Right atrium auricular region (tissue), 2 donors: ENCODE results near the gene ATP13A4. TPM values are rescaled to one million over a fixed set of nuclear protein-coding genes. Genes with fewer than 3 reads are reported as not detected.

Experiments
- DNase-seq: peaks from one replicate; pipeline ENCODE4 v3.0.0-alpha.2; 2019; ENCODE audit warnings: low spot score
- H3K27ac ChIP-seq, 2 donors: fragments of 200-600 bp; sonication (generic); 1 replicate in 1 of 2; 2 replicates in 1 of 2; pipeline ENCODE4 v1.5.1; 2016 to 2019
- H3K27me3 ChIP-seq, 2 donors: fragments of 200-600 bp; sonication (generic); one replicate each; pipeline versions ENCODE4 v1.5.1 to v1.6.0; 2017 to 2019
- H3K36me3 ChIP-seq: fragments of 200-600 bp; sonication (generic); one replicate; pipeline ENCODE4 v1.5.1; 2016
- H3K4me1 ChIP-seq, 2 donors: fragments of 200-600 bp; sonication (generic); one replicate each; pipeline versions ENCODE4 v1.5.1 to v1.6.0; 2017 to 2019
- H3K4me3 ChIP-seq, 2 donors: fragments of 200-600 bp; sonication (generic); 1 replicate in 1 of 2; 2 replicates in 1 of 2; pipeline ENCODE4 v1.5.1; 2017 to 2019; ENCODE audit warnings: mild to moderate bottlenecking in 1 of 2, moderate library complexity in 1 of 2
- H3K9me3 ChIP-seq, 2 donors: fragments of 200-600 bp; sonication (generic); one replicate each; pipeline ENCODE4 v1.5.1; 2019
- CTCF ChIP-seq, 2 donors: fragments of 200-600 bp; sonication (generic); IDR thresholded peaks; one replicate each; pipeline ENCODE4 v1.5.1; 2019; ENCODE audit warnings: antibody characterized with exemption in 2 of 2
- total RNA-seq, 2 donors: library from RNA; depleted of rRNA; stranded (reverse); fragments of >200 nt; gene quantifications; one replicate each; pipeline ENCODE4 v1.1.0, GENCODE V29; 2016

ATP13A4 gene
- total RNA-seq, 2 donors from 2014 or later = not detected

GRCh38 chr3:193470710-193471109 lies 84.0 kb downstream of the ATP13A4 start:
- no peak overlapping the region for H3K27ac ChIP-seq
- no peaks in the 10 kb centered on the region for H3K36me3 ChIP-seq
- TF ChIP-seq CTCF (IDR thresholded peaks at IDR 0.05) = no peak
- H3K9me3 ChIP-seq = no peaks in the 10 kb centered on the region
- H3K4me3 ChIP-seq = no peak overlapping the region
- H3K4me1 ChIP-seq = no peaks in the 10 kb centered on the region
- H3K27me3 ChIP-seq = no peaks in the 10 kb centered on the region
- no peak for DNase-seq

GRCh38 chr3:193465992-193466608 lies 88.6 kb downstream of the ATP13A4 start:
- TF ChIP-seq CTCF (IDR thresholded peaks at IDR 0.05) = no peak
- H3K9me3 ChIP-seq = no peaks in the 10 kb centered on the region

GRCh38 chr3:193464889-193465288 lies 89.8 kb downstream of the ATP13A4 start:
- Histone ChIP-seq H3K36me3 (no peaks in the 10 kb centered on the region), H3K4me3 (no peak overlapping the region), H3K9me3 (no peaks in the 10 kb centered on the region), H3K27me3 (no peaks in the 10 kb centered on the region), H3K4me1 (no peaks in the 10 kb centered on the region), H3K27ac (no peak overlapping the region)
- no peak for TF ChIP-seq CTCF (IDR thresholded peaks at IDR 0.05)
- no peak for DNase-seq

More at GRCh38 chr3:193465992-193466608, 88.6 kb downstream of the ATP13A4 start:
- DNase-seq = no peak
- no peak overlapping the region for H3K4me3 ChIP-seq
- no peaks in the 10 kb centered on the region for H3K36me3 ChIP-seq
- no peak overlapping the region for H3K27ac ChIP-seq
- no peaks in the 10 kb centered on the region for H3K4me1 ChIP-seq
- no peaks in the 10 kb centered on the region for H3K27me3 ChIP-seq

GRCh38 chr3:193457526-193457925 lies 97.2 kb downstream of the ATP13A4 start:
- Histone ChIP-seq H3K4me1 (no peaks in the 10 kb centered on the region), H3K4me3 (no peak overlapping the region), H3K36me3 (no peaks in the 10 kb centered on the region), H3K27ac (no peak overlapping the region), H3K27me3 (no peaks in the 10 kb centered on the region), H3K9me3 (no peaks in the 10 kb centered on the region)
- no peak for TF ChIP-seq CTCF (IDR thresholded peaks at IDR 0.05)
- no peak for DNase-seq

- Histone ChIP-seq H3K9me3 (no peaks in the 10 kb centered on the region), H3K27ac (no peak overlapping the region), H3K36me3 (no peaks in the 10 kb centered on the region), H3K27me3 (no peaks in the 10 kb centered on the region), H3K4me1 (no peaks in the 10 kb centered on the region), H3K4me3 (no peak overlapping the region)
- TF ChIP-seq CTCF (IDR thresholded peaks at IDR 0.05) = peak; percentile 14 to 42
- no peak for DNase-seq
Observed at GRCh38 chr3:193452338-193452737, 102.4 kb downstream of the ATP13A4 start.

- H3K27ac ChIP-seq = no peak overlapping the region
- H3K4me1 ChIP-seq = no peaks in the 10 kb centered on the region
- H3K36me3 ChIP-seq = no peaks in the 10 kb centered on the region
- H3K27me3 ChIP-seq = no peaks in the 10 kb centered on the region
- no peak overlapping the region for H3K4me3 ChIP-seq
- DNase-seq = no peak
- no peak for TF ChIP-seq CTCF (IDR thresholded peaks at IDR 0.05)
- no peaks in the 10 kb centered on the region for H3K9me3 ChIP-seq
Observed at GRCh38 chr3:193451902-193452301, 102.8 kb downstream of the ATP13A4 start.
